Retina (tissue), 1 donor: ENCODE results near the gene CXCL1.

Experiments used
- DNase-seq: peaks from one replicate; pipeline ENCODE4 v3.0.0-alpha.2; 2016

The CXCL1 gene

DNA sequence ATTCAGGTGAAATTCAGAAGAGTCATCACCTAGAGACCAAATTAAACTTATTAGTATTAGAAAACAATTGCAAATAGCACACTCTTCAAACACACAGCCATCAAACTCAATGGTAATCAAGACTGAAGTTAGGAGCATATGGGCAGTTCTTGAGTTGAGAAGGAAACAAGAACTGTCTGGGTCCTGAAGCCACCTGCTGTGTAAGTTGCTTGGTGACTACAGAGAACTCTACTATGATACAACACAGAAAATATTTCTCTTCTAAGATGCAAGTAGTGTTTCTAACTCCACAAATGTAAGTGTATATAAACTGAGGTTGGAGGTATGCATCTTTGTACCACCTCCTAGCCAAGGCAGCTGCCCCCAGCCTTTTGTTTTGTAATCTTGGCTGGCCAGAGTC lies 16.4 kb upstream of the CXCL1 start:
- no peak for DNase-seq

DNA sequence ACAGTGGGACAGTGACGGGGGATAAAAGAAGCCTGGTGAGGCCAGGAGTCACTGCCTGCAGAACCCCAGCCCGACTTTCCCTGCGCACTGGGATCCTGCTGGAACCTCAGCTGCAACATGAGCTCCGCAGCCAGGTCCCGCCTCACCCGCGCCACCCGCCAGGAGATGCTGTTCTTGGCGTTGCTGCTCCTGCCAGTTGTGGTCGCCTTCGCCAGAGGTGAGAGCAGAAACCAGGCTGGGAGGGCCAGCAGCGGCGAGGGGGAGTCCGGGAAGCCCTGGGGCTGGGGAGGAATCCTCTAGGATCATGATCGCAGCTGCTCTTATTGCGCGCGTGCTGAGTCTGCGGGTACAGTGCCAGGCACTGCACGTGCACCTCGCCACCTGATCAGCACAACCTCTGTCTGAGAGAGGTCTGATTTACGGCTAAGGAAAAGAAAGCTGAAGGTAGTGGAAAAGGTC lies 15.9 kb upstream of the CXCL1 start, which contains the start of gene PF4V1:
PF4V1 (plus strand) TSS at position 51 of the 459 bp plus-strand sequence; CDS start at position 118, 67 bp downstream.
- peak; percentile 65 for DNase-seq

DNA sequence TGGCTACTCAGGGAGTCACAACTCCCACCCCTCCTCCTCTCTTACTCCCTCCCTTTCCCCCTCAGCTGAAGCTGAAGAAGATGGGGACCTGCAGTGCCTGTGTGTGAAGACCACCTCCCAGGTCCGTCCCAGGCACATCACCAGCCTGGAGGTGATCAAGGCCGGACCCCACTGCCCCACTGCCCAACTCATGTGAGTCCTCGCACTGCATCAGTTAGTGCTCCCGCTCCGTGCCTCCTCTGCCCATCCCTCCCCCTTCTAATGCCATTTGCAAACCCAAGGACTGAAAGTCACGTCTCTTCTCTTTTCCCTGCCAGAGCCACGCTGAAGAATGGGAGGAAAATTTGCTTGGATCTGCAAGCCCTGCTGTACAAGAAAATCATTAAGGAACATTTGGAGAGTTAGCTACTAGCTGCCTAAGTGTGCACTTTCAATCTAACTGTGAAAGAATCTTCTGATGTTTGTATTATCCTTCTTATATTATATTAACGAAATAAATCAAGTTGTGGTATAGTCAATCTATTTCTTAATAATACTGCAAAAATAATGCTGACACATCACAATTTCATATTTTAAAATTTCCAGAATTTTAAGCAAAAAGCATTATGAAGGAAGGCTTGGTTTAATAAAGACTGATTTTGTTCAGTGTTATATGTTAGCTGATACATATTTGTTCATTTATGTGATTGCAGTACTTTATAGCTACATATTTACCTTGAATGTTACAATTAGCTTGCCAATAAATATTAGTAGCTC lies 15.3 kb upstream of the CXCL1 start:
- peak; percentile 36 for DNase-seq

DNA sequence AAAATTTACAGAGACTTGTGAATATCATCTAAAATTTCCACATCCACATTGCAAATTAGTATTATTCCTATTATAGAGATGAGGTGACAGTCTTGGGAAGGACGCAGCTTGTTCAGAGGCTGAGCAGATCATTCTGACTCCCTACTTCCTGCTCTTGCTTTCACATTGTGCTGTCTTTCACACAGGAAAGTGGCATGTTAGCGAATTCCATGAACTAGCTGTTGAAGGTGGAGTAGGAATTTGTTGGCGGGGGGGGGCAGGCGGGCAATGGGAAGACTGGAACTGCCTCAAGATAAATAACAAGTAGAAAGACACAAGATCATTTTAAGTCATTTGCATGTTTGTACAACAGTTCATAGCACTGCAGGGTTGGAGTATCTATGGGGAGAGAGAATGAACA lies 13.8 kb upstream of the CXCL1 start:
- DNase-seq = no peak

DNA sequence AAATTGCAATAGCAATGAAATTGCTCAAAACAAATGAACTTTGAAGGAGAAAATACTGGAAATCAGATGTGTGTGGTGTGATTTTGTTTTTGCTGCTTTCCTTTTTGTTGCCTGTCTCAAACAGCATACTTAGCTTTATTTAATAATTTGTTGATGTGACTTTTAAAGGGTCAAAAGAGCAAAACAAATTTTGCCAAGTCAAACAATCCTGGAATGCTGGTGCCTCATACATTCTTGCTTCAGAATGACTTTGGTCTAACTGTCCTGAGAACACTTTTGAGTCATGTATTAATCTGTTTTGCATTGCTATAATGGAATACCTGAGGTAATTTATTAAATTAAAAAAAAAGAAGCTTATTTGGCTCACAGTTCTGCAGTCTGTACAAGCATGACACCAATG lies 12.7 kb upstream of the CXCL1 start:
- no peak for DNase-seq

DNA sequence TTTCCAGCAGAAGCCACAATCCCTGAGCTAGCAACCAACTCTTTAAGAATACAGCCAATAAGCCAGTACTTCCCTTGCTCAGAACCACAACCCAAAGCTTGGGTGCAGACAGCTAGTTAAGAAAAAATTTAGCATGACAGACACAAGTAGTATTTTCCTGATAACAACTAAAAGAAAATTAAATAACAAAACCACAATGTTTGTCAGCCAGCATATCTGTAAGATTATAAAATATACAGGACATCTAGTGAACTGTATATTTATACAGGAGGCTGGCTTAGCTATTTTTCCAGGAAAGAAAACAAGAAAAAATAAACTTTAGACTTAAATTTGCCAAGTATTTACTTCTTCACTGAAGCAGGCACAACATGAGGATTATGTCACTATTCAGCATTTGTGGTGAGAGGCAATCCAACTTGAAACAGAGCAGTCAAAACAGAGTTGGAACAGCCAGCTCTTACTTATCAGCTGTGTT lies 9.5 kb upstream of the CXCL1 start:
- DNase-seq = no peak

DNA sequence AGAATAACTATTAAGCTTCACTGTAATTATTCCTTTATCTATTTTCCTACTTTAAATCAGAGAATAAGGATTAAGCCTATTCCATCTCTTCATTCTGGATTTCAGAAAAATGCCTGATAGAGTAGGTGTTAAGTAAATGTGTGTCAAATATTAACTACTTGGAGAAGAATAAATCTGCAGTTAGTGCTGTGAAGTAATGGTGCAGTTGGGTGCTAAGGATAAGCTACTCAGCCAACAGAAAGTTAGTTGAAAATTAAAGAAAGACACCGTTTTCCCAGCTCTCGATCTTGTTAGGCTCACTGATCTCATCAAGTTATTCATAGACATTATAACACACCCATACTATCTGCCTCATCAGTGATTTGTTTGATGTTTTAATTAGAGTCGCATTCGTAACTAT lies 9.0 kb upstream of the CXCL1 start:
- DNase-seq = no peak

DNA sequence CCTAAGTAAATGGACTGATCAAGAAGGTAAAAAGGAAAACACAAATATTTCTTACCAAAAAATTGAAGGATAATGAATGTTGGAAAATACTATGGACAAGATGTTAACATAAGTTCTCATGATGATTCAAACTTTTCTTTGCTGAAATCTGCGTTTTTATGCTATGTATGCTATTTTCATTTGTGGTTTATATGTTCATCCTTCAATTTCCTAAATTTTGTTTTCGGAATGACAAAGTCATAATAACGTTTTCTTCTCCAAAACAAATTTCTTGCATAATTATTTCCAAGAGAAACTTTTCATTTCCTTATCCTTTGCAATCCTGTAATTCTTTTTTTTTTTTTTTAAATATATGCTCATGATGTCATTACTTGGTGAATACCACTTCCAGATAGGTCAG lies 8.3 kb upstream of the CXCL1 start:
- no peak for DNase-seq

DNA sequence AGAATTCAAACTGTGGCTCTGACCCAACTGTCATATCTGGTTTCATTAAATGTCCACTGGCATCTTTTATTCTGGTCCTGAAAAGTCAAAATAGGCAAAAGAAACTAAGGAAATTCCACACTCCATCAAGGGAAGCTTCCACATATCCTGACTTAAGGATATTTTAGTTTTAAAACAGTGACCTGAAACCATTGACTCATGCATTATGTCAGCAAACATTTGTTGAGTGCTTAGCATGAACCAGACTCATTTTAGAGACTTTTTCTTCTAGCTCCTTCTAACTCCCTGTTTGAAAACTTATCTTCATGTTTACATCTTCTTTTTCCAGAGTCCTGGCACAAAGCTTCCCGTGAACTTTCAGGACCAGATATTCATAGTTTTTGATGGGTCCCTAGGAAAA lies 6.9 kb upstream of the CXCL1 start:
- DNase-seq = no peak

DNA sequence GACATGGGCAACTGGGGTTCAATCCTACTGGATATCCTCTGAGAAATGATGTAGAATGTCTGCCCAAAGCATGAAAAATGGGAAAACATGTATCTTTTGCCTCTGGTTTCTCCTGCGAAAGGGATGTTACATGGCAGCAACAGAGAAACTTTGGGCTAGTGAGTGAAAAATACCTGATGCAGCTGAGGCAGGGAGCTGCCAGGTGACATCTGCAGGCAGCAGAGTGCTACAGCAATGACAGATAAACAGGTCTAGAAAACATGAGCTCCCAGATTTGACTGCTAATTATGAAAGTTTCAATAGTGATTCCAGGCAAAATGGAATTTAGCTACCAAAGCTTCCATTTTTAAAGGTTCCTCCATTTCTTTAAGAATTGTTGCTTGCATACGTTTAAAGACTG lies 4.8 kb upstream of the CXCL1 start:
- DNase-seq = no peak

DNA sequence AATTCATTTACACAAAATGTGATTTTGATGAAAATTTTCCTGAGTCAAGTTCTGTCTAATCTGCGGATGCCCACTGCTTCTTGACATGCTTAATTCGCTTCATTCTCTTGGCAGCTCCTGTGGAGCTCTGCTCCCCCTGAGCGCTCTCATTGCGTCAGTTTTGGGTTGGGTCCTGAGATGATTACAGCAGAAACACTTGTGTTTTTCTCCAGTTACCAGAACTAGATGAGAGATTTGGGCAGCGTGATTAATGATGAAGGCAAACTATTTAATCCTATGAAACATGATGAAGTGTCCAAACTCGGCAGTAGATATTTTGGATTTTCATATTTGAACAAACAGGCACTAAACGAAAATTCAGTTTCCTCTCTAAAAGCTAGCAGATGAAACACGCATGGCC lies 4.2 kb upstream of the CXCL1 start:
- DNase-seq = no peak

DNA sequence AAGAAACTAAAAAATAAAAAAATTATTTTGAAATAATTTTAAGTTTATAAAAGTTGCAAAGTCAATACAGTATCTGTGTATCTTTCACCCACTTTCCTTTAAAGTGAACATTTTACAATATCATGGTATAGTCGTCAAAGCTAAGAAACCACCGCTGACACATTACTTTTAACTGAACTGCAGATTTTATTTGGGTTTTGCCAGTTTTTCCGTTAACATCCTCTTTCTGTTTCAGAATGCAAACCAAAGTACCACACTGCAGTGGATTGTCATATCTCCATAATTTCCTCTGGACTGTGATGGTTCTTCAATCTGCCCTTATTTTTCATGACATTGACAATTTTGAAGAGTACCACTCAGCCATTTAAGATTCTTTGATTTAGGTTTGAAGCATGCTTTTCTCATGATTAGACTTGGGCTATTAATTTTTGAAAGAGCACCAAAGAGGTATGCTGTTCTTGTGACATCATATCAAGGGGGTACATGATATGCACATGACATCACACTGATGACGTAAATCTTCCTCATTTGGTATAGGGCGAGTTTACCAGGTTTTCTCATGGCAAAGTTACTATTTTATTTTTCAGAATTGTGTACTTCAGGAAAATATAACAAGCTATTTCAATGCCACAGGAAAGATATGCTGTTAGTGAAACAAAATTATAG lies 3.6 kb upstream of the CXCL1 start:
- DNase-seq = no peak

DNA sequence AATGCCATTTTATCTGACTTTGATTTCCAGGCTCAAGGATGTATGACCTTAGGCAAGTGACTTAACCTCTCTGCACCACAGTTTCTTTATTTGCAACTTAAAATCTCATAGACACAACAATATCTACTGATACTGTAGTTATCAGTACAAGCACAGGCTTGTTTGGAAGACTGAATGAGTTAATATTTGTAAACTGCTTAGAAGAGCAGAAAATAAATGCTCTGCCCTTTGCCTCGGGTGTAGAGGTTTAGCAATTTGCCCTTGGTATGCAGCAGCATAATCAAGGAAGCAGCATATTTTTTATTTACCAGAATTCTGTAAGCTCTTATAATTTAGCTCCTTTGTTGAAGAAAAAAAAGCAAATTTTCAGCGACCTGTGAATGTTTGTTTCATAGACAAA lies 2.9 kb upstream of the CXCL1 start:
- no peak for DNase-seq

DNA sequence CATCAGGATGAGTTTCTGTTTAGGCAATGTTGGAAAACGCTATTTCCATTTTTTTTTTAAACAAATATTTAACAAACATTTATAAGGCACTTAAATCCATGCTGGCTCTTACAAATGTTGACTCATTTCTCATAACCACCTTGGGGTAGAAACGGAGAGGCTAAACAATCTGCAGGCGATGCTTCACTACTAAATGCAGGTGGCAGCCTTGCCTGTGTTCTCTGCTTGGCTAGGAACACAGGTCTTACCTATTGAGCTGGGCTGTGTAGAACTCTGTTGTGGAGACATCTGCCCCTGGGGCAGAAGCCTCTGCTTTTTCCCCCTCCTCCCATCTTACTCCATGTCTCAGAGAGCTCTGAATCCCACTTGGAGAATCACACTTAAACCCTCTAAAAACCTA lies 1.4 kb upstream of the CXCL1 start:
- no peak for DNase-seq

DNA sequence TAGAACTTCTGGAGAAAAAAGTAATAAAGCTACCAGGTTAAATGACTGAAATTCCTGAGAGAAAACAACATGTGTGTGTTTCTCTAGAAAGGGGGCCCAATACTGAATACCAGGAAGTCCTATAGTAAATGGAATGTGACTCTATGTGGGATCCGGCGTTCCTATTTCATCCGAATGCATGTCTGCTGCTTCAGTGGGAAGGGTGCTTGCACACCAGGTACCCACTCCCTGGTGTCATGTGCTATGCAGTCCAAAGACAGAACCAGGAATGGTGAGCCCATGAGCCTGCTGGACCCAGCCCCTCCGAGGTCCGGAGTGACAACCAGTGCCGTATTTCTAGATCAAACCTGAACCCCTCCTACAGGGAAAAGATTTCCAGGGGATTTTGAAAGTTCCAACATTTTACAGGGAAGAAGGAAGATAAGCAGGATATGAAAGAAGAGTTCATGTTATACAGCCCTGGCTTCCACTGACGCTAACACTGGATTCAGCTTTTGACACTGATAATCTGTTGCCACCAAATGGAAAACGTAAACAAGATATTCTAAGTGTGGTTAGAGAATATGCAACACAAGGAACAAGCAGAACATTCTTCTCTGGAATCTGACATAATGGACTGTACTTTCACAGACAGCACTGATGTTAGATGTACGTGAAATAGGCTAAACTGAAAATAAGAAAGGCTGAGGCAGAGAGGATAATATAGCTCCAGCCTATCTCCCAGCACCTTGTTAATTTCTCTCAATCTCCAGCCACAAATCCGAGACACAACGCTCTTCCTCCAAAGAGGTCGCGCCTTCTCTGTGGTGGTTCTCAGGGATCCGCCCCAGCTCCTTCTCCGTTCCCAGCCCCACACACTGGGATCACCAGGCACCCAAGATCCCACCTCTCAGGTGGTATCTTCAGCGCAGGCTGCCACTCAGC lies 725 bp upstream of the CXCL1 start:
- DNase-seq = no peak

DNA sequence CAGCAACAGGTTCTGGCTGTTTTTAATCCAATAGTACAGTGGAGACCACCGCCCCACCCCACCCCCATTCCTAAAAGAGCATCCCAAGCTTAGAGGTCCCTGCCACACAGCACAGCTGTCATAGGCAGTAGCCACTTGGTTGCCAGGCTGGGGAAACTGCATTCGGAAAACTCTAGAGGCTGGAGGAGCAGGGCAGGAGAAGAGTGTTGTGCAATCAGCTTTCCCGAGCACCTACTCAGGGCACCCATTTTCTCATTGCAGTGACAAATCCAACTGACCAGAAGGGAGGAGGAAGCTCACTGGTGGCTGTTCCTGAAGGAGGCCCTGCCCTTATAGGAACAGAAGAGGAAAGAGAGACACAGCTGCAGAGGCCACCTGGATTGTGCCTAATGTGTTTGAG lies 1.1 kb downstream of the CXCL1 start:
- DNase-seq = no peak

DNA sequence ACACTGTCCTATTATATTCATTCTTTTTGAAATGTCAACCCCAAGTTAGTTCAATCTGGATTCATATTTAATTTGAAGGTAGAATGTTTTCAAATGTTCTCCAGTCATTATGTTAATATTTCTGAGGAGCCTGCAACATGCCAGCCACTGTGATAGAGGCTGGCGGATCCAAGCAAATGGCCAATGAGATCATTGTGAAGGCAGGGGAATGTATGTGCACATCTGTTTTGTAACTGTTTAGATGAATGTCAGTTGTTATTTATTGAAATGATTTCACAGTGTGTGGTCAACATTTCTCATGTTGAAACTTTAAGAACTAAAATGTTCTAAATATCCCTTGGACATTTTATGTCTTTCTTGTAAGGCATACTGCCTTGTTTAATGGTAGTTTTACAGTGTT lies 1.6 kb downstream of the CXCL1 start:
- no peak for DNase-seq

DNA sequence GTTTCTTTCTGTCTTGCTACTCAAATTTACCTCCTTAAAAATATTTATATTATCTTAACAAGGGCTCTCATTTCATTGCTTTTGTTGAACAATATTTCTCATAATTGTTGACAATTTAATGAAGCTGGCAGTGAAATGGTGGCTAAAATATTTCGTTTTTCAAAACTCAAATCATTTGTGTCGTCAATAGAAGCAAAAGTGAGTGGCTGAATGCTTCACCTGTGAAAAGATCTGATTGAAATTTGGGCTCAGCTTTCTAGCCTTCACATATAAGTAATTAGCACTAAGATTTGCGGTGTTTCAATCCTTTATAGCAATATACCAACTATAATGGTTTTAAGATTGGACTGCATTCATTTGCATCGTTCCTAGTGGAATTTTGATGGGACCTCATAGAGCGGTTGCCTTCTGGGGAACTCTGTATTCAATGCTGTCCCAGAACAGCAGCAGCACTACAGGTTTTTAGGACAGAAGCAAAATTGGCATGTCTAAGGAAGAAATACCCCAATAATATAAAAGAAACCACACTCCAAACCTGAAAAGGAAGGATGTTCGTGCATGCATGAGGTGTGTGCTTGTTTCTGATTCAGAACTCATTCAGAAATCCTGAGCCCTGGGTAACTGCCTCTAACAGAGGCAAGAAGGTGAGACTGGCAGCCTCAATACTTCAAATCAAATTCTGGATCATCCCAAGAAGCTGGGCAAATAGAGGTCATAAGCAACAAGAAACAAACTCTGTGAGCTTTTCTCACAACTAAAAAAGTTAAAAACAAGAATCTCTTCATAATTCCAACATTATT lies 2.5 kb downstream of the CXCL1 start:
- DNase-seq = no peak

DNA sequence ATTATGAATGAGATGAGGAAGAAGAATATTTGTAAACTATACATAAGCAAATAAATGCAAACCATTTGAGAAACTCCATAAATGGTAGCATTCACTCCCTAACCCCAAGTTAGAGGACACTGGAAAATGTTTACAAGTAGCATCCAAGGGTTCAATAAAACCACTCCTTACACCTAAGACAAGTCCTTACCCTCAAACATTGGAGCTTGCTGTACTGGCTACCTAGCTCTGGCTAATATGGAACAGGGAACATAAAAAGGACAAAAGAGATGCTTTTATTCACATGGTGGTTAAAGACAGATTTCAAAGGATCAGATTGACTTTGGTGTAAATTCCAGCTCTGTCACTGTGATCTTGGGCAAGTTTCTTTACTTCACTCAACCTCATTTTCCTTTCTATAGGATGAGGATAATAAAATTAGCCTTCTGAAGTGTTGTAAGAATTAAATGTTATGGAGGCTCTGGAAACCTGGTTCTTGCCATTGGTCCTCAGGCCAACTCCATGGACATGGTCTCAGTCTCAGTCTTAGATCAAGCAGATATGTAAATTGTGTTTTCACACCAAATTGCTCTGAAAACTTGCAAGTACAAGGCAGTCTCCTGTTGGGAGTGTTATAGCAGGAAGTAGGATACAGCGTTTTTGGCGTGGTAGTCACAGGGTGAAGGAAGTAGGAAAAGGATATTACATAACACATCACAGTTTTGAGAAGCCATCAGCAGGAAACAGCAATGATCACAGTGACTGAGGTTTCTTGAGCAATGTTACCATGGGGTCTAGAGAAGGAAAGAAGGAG lies 3.3 kb downstream of the CXCL1 start:
- DNase-seq = no peak

DNA sequence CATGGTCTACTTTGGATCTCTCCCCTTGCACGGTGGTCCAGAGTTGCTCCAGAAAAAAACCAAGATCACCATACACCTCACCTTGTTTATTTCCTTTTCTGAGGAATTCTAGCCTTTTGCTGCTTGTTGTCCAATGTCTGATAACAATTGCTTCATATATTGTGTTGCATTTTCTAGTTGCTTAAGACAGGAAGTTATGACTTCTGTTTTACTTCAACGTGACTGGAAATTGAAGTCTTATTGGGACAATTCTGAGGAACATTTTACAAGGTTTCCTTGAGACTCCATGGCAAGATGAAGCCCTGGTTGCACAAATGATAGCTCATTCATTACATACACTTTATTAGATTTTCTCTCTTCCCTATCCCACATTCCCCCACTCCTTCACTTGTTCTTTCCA lies 5.2 kb downstream of the CXCL1 start:
- no peak for DNase-seq

DNA sequence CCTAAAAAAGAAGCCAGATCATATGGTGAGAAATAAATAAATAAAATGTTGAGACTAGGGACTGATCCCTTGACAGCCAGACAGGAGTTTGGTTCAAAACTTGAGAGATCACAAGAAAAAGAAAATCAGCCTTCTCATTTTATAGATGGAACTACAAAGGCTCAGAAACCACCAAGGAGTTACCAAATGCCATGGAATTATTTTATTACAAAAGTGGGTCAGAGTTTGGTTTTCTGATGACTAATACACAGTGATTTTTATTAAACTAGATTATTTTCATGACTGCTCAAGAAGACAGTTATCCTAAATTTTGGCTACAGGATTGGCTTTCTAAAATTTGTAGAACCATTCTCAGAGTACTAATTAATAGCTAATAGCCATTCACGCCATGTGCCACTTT lies 6.2 kb downstream of the CXCL1 start:
- DNase-seq = no peak

DNA sequence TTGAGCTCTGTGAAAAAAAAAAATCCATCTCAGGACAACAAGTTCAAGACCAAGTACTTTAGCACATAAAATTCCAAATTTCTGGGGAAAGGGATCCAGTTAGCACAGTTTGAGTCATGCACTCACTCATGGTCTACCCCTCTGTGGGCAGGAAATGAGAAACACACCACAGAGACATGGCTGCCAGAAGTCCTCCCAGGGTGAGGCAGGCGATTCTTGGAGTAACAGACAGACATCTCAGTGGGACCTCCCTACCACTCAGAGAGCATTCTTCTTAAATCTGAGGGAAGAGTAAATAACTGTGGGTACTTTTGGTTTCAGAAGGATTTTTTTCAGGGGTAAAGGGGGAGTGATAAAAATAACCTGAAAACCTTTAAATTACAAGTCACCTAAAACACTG lies 14.1 kb downstream of the CXCL1 start:
- DNase-seq = no peak
